Measurements from ENCODE around the gene KIFBP. TPM values are rescaled to one million over a fixed set of nuclear protein-coding genes. Genes with fewer than 3 reads are reported as not detected.
"Not testable (repeated sequence)": the region's sequence is repeated elsewhere in the genome, so short reads cannot be mapped to it uniquely, and the experiment has no call there.

KIFBP gene
- 10 to 100 TPM; 30.4 to 36.7 (median 35.8) TPM for polyA plus RNA-seq (ENCODE audit: insufficient read length in 4 of 4)

GRCh38 chr10:68988530-68989316 is at the start of gene KIFBP:
Gene KIFBP (plus strand): TSS chr10:68988803. CDS start chr10:68988833, 30 bp downstream.
- DNase-seq (ENCODE audit: low read depth in 4 of 4, low spot score in 2 of 4), result peak; percentile 81 to 96 (median 91)

- no peak for DNase-seq (ENCODE audit: low read depth in 4 of 4, low spot score in 2 of 4)
Measured at GRCh38 chr10:68938884-68939283, 49.7 kb upstream of the KIFBP start.

- not testable (repeated sequence) for DNase-seq (ENCODE audit: low read depth in 4 of 4, low spot score in 2 of 4)
Measured at GRCh38 chr10:68940917-68941316, 47.7 kb upstream of the KIFBP start.

- no peak for DNase-seq (ENCODE audit: low read depth in 4 of 4, low spot score in 2 of 4)
Measured at GRCh38 chr10:68950598-68950997, 38.0 kb upstream of the KIFBP start.

- no peak for DNase-seq (ENCODE audit: low read depth in 4 of 4, low spot score in 2 of 4)
Measured at GRCh38 chr10:68954904-68955303, 33.7 kb upstream of the KIFBP start.

- no peak for DNase-seq (ENCODE audit: low read depth in 4 of 4, low spot score in 2 of 4)
Measured at GRCh38 chr10:68955355-68955831, 33.2 kb upstream of the KIFBP start.

- DNase-seq (ENCODE audit: low read depth in 4 of 4, low spot score in 2 of 4), result peak; percentile 82 to 90 (median 87)
Measured at GRCh38 chr10:68955832-68956532, 32.6 kb upstream of the KIFBP start, which contains the start of gene DDX21. Gene DDX21 (plus strand): TSS chr10:68956170. CDS start chr10:68956226, 56 bp downstream.

- DNase-seq (ENCODE audit: low read depth in 4 of 4, low spot score in 2 of 4), result no peak
Measured at GRCh38 chr10:68957284-68957615, 31.4 kb upstream of the KIFBP start.

GRCh38 chr10:68957654-68958053 is 30.9 kb upstream of the KIFBP start:
- DNase-seq (ENCODE audit: low read depth in 4 of 4, low spot score in 2 of 4), result no peak

- no peak for DNase-seq (ENCODE audit: low read depth in 4 of 4, low spot score in 2 of 4)
Measured at GRCh38 chr10:68959695-68960527, 28.7 kb upstream of the KIFBP start.

GRCh38 chr10:68963151-68963550 is 25.5 kb upstream of the KIFBP start:
- no peak for DNase-seq (ENCODE audit: low read depth in 4 of 4, low spot score in 2 of 4)

GRCh38 chr10:68973975-68974374 is 14.6 kb upstream of the KIFBP start:
- no peak for DNase-seq (ENCODE audit: low read depth in 4 of 4, low spot score in 2 of 4)

GRCh38 chr10:68975936-68976473 is 12.6 kb upstream of the KIFBP start:
- DNase-seq (ENCODE audit: low read depth in 4 of 4, low spot score in 2 of 4), result not testable (repeated sequence)

- not testable (repeated sequence) for DNase-seq (ENCODE audit: low read depth in 4 of 4, low spot score in 2 of 4)
Measured at GRCh38 chr10:68979738-68980137, 8.9 kb upstream of the KIFBP start.

GRCh38 chr10:68981074-68981473 is 7.5 kb upstream of the KIFBP start:
- no peak for DNase-seq (ENCODE audit: low read depth in 4 of 4, low spot score in 2 of 4)

- DNase-seq (ENCODE audit: low read depth in 4 of 4, low spot score in 2 of 4), result no peak
Measured at GRCh38 chr10:68982389-68982788, 6.2 kb upstream of the KIFBP start.

GRCh38 chr10:68987611-68988010 is 992 bp upstream of the KIFBP start:
- no peak for DNase-seq (ENCODE audit: low read depth in 4 of 4, low spot score in 2 of 4)

GRCh38 chr10:68989317-68989990 is 851 bp downstream of the KIFBP start:
- peak in 1 of 4 donors; percentile 11 for DNase-seq (ENCODE audit: low read depth in 4 of 4, low spot score in 2 of 4)

GRCh38 chr10:68992636-68993440 is 4.2 kb downstream of the KIFBP start:
- DNase-seq (ENCODE audit: low read depth in 4 of 4, low spot score in 2 of 4), result peak in 2 of 4 donors; percentile 12 to 29

Measured in left renal cortex interstitium (tissue), 4 donors.